HG02973 (cell line): ENCODE data around the gene MOK.

ENCODE experiments used
- ATAC-seq: cut with Tn5 transposase; IDR thresholded peaks from one replicate; pipeline ENCODE4 v1.9.1; 2021; ENCODE audit warnings: moderate library complexity; ENCODE audit not compliant: unreplicated experiment

MOK gene

DNA sequence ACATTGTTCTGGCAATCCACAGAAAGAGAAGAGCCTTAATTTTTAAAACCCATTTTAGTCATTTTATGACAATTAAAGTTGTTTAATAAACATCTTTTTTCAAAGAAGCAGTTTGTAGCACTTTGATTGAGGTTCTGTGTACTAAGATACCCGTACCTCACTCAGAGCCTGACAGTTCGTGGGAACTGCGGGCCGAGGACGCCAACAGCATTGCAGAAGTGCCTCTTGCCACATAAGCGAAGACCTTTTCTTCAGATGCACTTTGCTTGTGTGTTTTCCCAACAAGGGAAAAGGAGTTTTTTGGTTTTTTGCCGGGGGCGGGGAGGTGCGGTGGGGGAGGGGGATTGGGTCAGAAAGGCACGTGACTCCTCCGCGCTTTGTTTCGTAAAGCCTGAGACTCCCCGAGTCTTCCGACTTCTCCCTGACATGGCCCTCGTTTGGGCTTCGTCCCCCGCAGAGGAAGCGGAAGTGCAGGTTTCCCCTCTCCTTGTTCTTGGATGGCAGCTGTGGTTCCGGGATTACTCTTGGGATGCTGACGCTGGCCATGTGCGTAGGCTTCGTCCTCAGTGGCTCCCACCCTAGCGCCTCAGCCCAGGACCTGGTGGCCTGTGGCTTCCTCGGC is 94.4 kb downstream of the MOK start:
- no peak for ATAC-seq

DNA sequence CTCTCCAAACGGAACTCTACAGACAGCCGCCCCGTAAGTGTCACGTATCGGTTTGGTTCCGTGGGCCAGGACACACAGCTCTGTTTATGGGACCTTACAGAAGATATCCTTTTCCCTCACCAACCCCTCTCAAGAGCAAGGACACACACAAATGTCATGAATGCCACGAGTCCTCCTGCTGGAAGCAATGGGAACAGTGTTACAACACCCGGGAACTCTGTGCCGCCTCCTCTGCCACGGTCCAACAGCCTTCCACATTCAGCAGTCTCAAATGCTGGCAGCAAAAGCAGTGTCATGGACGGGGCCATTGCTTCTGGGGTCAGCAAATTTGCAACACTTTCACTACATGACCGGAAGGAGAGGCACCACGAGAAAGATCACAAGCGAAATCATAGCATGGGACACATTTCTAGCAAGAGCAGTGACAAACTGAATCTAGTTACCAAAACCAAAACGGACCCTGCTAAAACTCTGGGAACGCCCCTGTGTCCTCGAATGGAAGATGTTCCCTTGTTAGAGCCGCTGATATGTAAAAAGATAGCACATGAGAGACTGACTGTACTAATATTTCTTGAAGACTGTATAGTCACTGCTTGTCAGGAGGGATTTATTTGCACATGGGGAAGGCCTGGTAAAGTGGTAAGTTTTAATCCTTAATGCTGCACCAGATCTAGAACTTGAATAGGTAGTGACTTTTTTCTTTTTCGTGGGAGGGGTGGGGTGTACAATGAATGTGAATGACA is 95.6 kb downstream of the MOK start:
- ATAC-seq = no peak

DNA sequence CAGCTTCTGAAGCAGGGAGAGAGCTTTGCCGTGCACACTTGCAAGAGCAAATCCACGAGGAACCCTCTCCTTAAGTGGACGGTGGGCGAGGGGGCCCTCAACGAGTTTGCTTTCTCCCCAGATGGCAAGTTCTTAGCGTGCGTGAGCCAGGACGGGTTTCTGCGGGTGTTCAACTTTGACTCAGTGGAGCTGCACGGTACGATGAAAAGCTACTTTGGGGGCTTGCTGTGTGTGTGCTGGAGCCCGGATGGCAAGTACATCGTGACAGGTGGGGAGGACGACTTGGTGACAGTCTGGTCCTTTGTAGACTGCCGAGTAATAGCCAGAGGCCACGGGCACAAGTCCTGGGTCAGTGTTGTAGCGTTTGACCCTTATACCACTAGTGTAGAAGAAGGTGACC is 96.2 kb downstream of the MOK start:
- no peak for ATAC-seq

DNA sequence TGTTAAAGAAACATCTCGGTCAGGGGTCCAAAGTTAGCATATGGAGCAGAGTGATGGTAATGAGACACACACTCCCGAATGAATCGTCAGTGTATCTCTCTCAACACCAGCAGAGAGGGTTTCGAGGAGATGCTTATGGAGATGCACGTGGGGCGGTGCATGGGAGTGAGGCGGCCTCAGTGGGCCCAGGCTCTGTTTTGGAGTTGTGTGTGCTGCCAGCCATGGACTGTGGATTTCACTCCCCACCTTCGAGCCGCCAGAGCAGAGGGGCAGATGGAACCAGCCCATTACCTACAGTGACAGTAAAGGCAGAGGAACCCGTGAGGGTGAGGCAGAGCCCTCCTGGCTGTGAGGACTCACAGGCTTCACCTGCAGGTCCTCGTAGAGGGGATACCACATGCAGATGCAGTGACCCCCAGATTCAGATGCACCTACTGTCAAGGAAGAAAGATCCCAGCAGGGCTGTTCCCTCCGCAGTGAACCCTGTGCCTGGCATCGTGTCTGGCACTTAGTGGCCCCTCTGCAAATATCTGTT is 97.1 kb downstream of the MOK start:
- no peak for ATAC-seq

DNA sequence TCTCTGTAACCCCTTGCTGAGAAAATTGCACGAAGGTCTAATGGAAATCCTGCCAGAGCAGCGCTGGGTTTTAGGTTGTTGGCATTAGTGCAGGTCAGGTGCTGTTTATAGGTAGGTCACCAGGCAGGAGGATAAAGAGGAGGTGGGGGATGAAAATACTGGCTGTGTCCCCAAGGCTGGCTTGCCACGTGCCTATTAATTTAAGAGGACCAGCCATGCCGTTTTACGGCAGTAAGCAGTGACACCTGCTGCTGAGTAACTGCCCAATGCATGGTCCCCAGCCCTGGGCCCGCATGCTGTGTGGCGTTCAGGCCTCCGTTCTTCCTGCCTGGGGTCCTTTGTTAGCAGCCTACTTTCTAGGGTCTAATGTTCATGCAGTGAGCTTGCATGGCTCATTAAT is 98.0 kb downstream of the MOK start:
- ATAC-seq = no peak

DNA sequence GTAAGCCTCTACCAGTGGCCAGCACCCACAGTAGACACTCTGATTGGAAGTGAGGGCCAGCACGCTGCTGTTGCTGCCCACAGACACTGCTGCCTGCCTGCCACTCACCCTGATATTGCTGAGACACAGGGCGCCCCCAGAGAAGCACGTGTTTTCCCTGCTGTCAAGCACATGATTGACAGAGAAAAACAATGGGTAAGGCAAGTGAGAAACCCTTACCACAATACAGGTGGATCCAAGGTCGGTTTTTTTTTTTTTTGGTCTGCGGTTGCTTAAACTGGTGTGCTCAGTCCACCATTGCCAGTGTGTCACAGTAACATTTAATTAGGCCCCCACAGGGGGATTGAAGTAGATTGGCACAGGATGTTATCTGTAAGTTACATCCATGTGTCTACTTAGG is 99.4 kb downstream of the MOK start:
- no peak for ATAC-seq

DNA sequence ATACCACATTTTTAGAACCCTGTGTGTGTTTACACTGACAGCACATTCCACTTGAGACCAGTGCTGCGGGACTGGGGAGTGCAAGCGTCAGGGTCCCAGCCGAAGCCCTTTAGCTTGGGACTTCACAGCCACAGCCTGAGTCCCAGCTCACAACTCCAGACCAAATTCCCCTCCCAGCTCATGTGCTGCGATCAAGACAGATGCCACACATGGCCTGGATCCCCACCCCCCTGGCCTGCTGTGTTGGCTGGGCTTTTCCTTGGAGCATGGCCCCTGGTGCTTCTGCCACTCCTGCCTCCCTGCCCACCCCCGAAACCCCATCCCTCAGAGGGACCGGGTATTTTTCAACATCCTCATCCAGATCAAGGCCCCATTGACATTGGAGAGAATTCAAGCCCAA is 101.6 kb downstream of the MOK start:
- no peak for ATAC-seq

DNA sequence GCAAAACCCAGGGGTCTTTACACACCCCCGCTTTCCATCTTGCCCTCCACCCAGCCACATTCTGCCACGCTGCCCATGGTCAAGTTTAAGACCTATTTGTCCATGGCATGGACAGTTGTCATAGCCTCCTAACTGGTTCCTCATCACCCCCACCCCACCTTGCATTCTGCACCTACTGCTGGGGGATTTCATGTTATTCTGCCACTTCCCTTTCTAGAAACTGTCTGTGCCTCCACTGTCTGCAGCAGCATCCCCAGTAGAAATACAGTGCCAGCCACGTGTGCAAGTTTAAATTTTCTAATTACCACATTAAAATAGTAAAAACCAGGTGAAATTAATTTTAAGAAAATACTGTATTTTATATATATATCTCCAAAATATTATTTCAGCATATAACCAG is 102.0 kb downstream of the MOK start:
- ATAC-seq = no peak

DNA sequence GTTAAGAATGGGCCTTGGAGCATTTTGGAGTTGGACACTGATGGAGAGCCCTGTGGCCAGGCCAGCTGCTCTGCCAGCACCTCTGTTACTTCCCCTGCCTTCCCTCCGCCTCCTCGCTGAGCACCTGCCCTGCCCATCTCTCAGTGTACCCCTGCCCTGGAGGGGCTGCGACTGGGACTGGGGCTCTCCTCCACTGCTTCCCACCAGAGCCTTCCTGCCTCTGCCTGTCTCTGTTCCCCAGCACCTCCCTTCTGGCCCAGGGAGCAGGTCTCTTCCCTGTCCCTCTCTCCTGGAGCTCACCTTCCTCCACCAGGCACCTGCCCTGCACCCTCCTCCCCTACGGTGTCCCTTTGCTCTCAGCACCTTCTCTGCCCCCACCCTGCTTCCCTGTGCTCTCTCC is 103.2 kb downstream of the MOK start:
- ATAC-seq = no peak

DNA sequence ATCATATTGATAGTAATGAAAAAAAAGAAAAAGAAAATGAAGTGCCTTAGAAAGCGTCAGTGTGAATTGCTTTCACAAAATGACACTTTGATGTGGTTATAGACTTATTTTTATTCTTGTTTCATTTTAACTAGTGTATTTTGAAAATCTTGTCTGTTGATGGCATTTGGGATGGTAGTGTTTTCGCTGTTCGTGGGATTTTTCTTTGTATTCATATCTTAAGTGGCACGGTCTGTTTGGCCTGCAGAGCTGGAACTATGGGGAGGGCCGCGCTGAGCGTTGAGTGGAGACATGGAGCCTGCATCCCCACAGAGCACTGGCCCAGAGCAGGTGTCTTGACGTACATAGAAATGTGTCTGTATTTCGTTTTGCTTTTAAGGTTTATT is 103.6 kb downstream of the MOK start:
- no peak for ATAC-seq

DNA sequence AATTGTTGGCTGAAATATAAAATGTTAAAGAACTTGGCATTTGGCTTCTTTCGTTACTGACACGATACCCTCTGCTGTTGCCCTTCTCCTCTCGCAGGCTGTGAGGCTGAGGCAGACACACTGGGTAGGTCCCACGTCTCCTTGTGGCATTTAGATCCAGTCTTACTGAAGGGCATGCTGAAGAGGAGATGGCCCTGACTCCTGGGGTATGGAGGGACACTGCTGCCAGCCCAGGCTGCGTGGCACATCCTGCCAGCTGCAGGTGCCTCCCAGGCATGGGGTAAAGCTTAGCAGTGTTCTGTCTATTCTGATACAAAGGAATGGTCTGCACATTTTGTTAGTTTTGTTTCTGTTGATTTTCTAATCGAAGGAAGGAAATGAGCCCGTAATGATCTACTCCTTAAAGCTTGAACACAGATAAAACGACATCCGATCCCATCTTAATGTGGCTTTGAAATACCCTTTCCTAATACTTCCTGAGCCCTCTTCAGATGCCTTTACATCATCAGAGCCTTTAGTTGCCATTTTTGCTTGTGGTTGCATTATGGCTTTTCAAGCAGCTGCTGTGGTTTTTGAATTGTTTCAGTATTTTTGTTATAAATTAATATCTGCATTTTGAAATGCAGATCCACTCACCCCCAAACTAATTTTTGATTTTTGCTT is 104.1 kb downstream of the MOK start:
- ATAC-seq = no peak

DNA sequence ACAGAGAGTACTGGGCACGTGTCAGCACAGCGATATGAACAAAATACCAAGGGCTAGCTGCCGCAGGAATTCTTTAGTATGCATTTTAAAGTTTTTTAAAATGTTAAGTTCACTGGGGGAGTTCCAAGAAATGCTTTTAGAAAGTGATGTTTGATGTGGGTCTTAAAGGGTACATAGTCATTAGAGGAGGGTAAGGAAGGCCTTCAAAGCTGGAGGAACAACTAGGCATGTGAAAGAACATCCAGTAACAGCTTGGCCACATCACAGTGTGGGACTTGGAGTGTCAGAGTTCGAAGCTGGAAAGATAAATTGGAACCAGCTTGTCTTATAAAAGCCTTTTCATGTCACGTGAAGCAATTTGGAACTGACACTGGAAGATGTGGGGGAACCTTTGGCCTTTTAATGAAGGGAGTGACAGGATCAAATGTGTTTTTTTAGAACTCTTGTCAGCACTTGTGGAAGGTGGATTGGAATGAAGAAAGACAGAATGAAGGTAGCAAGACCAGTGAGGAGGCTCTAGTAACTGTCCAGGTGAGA is 107.6 kb downstream of the MOK start:
- ATAC-seq = no peak

DNA sequence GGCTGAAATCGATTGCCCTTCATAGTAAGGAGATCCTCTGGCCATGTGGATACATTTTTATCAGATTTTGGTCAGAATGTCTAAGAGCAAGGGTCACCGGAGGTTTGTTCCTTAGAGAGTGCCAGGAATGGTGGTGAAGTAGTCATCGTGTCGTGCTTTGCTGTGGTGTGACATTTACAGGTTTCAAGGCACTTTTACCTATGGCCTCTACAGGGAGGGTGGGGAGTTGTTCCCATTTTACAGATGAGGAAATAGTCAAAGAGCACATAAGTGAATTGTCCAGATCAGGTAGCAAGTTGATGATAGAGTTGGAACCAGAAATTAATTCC is 108.1 kb downstream of the MOK start:
- no peak for ATAC-seq

DNA sequence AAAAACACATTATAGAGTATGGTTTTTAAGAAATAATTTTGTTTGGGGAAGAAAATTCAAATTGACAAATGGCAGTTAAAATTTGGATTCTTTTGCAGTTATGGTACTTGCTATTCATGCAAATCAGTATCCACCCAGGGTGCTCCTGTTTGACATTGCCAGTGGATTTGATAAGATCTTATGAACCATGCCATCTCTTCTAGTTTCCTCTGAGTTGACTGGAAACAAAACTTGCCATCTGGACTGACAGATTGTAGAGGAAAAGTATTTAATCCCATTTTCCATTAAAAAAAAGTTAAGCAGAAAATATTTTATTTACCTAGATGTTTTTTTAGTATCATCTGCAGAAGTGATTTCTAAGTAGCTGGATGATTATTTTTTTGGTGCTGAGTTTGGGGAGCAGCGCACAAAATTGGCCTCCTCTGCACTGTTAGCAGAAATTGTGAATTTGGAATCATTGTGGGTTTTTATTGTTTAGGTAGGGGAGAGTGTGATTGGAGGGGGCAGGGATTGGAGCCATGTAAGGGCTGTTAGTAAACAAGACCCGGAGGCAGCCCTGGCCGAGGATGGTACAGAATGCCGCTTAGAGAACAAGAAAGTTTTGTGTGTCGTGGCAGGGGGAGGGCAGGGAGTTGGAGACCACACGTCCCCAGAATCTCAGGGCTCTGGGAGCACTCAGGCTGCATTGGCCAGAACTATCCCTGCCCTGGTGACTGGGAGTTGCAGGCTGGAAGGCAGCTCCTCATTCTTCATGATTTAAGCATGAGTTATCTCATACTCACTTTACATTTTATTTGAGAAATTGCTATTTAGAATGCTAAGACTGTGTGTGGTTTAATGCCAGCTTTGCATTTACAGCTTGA is 108.7 kb downstream of the MOK start:
- no peak for ATAC-seq

DNA sequence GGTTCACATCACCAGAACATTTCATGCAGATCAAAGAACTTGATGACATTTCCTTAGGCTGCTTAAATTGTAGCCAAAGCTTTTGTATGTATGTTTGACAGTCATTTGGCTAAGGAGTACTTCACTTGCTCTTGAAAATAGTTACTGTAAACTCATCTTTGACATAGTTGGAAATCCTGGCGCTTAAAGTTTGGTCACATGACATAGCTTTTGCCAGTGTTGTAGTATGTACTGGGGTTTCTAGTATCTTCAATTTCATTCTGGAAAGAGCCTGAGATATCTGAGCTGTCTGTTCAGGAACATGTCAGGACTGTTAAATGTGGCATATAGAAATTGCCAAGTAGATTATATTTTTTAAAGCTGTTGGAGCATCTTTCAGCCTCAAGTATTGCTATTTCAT is 109.5 kb downstream of the MOK start:
- ATAC-seq = no peak

DNA sequence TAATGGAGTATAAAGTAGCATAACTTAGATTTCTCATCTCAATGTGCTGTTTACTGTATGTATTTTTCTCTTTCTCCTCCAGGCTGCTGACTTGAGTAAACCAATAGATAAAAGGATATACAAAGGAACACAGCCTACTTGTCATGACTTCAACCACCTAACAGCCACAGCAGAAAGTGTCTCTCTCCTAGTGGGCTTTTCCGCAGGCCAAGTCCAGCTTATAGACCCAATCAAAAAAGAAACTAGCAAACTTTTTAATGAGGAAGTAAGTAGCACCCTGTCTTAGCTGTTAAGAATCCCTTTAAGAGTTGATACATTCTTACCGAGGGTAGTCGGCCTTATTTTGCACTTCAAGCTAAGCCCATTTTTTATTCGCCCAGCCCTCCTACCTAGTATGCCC is 110.1 kb downstream of the MOK start:
- ATAC-seq = no peak

DNA sequence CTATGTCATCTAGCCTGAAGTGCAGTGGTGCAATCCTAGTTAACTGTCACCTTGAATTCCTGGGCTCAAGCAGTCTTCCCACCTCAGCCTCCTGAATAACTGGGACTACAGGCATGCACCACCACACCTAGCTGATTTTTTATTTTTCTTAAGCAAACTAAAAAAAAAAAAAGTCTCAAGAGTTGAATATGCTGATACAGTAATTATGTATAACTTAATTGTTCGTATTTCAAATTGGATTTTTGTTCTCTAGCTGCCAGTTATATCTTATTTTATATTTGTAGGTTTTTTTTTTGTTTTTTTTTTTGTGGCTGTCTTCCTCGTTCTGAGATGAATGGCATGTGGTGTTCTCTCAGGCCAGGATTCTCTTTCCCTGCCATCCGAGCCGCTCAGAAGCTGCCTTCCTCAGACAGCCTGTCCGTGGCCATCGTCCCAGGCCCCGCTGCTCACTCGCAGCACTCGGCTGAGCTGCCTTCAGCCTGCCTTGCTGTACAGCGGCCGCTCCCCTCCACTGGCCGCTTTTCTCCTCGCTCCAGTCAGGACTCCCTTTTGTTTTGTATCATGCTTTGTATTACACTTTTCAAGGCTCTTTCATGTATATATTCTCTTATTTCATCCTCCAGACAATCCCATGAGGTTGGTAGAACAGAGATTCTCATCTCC is 112.0 kb downstream of the MOK start:
- no peak for ATAC-seq

DNA sequence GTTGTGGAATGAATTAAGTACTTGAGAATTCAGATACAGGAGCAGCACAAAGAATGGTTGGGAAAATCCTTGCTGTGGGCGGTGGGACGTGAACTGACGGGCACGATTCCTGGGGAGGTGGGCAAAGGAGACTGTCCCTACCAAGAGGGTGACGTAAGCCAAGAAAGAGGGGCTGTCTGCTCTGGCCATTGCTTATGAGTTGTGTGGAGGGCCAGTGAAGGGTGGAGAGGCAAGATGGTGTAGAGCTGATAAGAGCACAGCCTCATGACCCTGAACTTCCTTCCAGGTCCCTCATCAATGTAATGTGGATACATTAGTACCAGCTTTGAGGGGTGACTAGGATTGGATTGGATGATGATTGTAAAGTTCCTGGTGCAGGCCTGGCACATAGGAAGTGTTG is 115.1 kb downstream of the MOK start:
- ATAC-seq = no peak

DNA sequence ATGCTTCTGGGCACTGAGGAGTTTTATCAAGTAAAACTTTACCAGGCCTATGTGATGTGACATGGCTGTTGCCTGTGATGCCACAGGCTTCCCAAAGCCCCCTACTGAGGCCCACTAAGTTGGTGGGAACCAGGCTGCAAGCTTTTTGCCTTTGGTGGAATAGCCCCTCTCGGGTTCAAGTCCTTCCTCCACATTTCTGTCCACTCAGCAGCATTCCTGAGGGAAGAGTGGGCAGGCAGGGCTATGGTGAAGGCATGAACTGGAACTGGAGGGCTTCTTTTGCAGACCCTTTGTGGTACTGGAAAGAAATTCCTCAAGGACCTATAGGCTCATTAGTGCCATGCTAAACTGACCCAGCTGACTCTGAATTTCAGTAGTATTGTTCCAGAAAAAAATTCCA is 116.8 kb downstream of the MOK start:
- no peak for ATAC-seq

DNA sequence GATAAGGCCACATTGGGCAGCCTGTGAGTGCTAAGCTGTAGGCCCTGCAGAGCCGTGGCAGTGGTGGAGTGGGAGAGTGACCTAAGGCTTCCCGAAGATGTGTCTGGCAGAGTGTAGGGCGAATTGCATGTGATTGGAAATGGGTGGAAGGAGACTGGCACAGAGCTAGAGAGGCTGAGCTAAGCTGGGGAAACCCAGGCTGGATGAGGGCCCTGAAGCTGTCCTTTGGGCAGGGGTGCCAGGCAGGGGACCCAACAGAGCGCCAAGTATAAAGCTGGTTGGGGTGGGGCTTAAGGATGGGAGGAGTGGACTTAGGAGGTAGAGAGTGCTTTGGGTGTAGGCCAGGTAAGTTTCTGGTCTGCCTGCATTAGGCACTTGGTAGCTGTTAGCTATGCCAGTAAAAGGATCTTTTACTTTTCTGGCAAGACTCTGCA is 117.4 kb downstream of the MOK start:
- ATAC-seq = no peak

DNA sequence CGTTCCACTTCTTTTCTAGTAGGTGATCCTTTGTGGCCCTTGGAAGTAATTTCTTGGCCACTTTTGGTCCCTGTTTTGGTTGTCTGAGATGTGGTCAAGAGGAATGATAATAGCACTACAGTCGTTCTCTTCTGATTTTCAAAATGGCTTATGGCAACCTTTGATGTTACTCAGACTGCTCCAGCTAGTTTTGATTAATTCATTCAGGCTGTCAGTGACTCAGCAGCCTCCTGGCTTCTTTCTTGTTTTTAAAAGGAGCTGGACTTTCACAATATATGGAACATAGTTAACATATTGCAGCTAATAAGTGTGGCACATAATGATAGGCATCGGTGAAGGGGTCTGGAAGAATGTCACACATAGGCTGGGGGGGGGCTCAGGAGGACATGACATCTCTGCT is 117.9 kb downstream of the MOK start:
- no peak for ATAC-seq
